Panc1 (cell line): ENCODE measurements around the gene NRP2.

ENCODE experiments used
- CTCF ChIP-seq: fragments of 450-650 bp; IDR thresholded peaks from 2 replicates; pipeline ENCODE4 v1.5.1; 2017; ENCODE audit warnings: mild to moderate bottlenecking
- POLR2AphosphoS5 ChIP-seq: IDR thresholded peaks from 2 replicates; pipeline ENCODE4 v1.6.1; 2012; ENCODE audit warnings: mild to moderate bottlenecking, low read depth, low read length, moderate library complexity
- REST ChIP-seq, 2 experiments: IDR thresholded peaks; 2 replicates each; pipeline ENCODE4 v1.6.1; 2011 to 2012; ENCODE audit warnings: low read depth in 2 of 2, control low read depth in 1 of 2, low read length in 1 of 2, mild to moderate bottlenecking in 1 of 2, moderate library complexity in 1 of 2; ENCODE audit not compliant: insufficient read depth in 1 of 2
- TCF7L2 ChIP-seq: IDR thresholded peaks from 2 replicates; pipeline ENCODE4 v1.6.1; 2011; ENCODE audit warnings: mild to moderate bottlenecking, low read depth, low read length, inconsistent platforms

- TF ChIP-seq CTCF (no peak), TCF7L2 (no peak), POLR2AphosphoS5 (no peak), REST (IDR thresholded peaks at IDR 0.05; ENCODE audit: insufficient read depth in 1 of 2, low read depth in 2 of 2, low read length in 1 of 2) (no peak)
These were observed 25.9 kb downstream of the NRP2 start for GRCh38 chr2:205708231-205708631.
